Fibroblast of skin of left quadriceps (primary cell): ENCODE measurements around the gene PFKM.
"Not testable (repeated sequence)": the region's sequence is repeated elsewhere in the genome, so short reads cannot be mapped to it uniquely, and the experiment has no call there.

Experiments
- DNase-seq, 2 experiments: peaks; one replicate each; pipeline ENCODE4 v3.0.0-alpha.2; 2013; ENCODE audit warnings: low read depth in 2 of 2

The PFKM gene

GRCh38 chr12:48111312-48111693, 7.9 kb upstream of the PFKM start:
- not testable (repeated sequence) for DNase-seq

- DNase-seq, result no peak
These were observed 3.2 kb upstream of the PFKM start for GRCh38 chr12:48115957-48116356.

- no peak for DNase-seq
These were observed 786 bp upstream of the PFKM start for GRCh38 chr12:48118284-48118871.

GRCh38 chr12:48119834-48120195, 651 bp downstream of the PFKM start:
- DNase-seq, result no peak

GRCh38 chr12:48121522-48121921, 2.4 kb downstream of the PFKM start:
- DNase-seq, result no peak

DNA sequence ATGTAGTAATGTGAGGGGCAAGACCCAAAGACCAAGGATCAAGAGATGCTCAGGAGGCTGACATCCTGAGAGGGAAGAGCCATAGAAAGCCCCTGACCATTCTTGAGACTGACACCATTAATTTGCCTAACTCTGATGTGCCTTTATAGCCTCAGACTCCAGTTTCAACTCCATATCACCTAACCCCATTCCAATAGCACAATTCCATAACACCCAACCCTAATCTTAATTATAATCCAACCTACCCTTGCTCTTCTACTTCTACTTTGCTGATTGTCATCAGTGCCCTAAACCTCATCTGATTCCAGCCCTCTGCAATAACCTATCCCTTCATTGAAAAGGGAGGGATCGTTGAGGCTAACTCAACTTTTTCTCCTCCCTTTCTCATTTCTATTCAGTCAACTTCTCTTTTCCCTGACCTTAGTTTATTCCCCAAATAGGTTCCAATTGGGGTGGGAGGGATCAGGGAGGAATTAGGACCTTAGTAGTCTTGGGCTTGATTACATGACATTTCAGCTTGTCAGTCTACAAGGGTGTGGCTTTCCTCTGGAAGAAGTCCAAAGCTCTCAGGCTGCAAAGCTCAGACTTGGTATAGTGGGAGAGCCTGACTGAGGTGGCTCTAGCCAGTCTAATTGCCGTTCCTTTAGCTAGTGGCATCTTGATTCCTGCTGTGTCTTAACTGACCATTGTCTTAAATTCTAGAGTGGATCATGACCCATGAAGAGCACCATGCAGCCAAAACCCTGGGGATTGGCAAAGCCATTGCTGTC, 3.1 kb downstream of the PFKM start:
- no peak for DNase-seq

DNA sequence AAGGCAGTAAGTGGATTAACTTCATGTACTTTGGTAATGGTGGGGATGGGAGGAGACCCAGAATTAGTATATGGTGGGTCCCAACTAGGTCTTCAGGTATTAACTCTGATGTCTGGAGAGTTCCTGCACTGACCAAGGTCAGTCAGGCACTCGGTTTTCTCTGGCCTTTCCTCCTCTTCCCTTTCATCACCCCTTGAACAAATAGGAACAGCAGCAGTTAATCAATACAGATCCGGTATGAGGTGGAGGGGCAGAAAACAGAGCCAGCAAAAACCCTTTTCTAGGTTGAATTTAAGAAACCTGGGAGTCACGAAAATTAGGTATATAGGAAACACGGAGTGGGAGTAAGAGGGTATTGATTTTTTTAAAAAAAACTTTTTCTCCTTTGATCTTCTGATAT, 4.0 kb downstream of the PFKM start:
- no peak for DNase-seq

- DNase-seq, result not testable (repeated sequence)
These were observed 6.4 kb downstream of the PFKM start for GRCh38 chr12:48125542-48125941.

- no peak for DNase-seq
These were observed 6.8 kb downstream of the PFKM start for GRCh38 chr12:48125985-48126384.

DNA sequence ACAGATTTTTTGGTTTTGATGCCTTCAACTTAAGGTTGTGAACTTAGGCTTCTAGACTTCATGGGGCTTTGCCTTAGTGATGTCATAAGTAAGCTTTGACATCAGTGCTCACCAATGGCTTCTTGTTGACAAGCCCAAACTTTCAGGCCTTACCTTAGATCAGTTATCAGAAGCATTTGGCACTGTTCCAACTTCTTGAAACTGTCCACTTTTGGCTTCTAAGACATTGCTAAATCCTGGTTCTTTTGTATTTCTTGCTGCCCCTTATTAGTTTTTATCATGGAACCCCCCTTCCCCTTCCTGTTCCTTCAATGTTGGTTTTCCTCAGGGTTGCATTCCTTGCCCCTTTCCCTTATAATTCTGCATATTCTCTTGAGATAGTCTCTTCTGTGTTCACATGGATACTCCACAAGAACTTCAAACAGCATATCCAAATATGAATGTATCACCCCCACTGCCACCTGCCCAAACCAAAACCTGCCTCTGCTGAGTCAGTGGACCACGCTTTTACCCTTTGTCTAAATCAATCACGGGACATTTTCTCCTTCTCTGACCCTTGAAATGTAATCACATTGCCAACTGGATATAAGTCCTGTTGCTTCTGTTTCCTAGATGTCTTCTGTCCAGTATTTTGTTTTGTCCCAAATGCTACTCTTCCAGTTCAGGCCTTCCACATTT, 7.9 kb downstream of the PFKM start:
- DNase-seq, result no peak

- no peak for DNase-seq
These were observed 9.6 kb downstream of the PFKM start for GRCh38 chr12:48128800-48129199.

GRCh38 chr12:48129376-48129775, 10.2 kb downstream of the PFKM start:
- DNase-seq, result no peak

DNA sequence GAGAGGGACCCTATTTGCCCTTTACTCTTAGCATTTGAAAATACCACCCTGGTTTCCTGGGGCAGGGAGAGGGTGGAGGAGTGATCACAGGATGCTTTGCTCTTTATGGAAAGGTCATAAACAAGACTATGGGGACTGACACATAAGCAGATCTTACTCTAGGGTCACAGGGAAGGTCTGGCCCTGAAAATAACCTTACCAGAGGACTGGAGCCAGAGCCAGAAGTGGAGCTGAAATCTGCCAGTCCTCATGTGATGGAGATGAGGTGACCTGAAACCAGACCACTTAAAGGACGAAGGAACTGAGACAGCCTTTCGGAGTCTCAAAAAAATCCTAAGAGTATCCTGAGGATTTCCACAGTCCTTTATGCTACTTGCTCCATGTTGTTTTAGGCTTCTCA, 12.4 kb downstream of the PFKM start:
- DNase-seq, result no peak

- DNase-seq, result no peak
These were observed 13.7 kb downstream of the PFKM start for GRCh38 chr12:48132826-48133225.

GRCh38 chr12:48135027-48135426, 15.9 kb downstream of the PFKM start:
- no peak for DNase-seq

DNA sequence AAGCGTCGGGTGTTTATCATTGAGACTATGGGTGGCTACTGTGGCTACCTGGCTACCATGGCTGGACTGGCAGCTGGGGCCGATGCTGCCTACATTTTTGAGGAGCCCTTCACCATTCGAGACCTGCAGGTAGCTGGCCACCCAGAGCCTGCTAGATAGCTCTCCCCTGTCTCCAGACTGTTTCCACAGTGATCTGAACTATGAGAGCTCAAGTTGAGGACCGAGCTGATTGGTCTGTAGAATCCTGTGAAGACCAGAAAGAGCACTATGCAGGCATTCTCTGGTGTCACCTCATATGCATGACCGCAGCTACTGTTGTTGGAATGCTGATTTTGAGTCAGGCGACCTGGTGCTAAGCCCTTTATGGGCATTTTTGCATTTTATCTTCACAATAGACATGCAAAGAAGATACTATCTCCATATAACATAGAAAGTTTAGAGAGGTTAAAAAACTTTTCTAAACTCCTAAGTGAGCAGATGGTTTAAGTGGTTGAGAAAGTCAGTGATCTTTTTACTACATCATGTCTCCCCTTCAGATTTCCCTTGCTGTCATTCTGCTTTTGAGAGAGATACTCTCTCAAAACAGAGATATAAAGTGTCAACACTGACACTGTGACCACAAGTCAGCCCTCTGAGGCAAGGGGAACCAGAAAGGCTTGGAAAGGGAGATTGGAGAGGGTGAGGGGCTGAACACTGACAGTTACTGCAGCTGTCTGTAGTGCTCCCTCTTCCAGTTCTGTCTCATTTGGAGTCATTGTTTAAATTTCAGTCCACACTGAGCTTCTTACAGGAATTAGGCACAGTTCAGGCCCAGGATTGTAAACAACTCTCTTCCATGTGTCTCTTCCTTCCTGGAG, 23.9 kb downstream of the PFKM start:
- no peak for DNase-seq

DNA sequence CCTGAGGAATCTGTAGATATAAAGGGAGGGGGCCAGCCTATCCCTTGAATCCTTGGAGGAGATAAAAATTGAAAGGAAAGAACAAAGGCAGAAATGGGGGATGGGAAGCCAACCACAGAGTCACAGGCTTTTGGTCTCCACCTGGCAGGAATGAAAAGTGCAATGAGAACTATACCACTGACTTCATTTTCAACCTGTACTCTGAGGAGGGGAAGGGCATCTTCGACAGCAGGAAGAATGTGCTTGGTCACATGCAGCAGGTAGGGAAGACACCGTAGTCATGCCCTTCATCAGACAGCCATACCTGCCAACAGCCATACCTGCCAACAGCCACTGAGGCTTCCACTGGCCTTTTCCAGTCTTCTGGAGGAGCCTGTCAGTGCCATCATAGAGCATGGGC, 24.7 kb downstream of the PFKM start:
- DNase-seq, result no peak

GRCh38 chr12:48145981-48146380, 26.8 kb downstream of the PFKM start:
- no peak for DNase-seq

- DNase-seq, result no peak
These were observed 32.1 kb downstream of the PFKM start for GRCh38 chr12:48151103-48151771.

GRCh38 chr12:48155786-48156185, 36.6 kb downstream of the PFKM start:
- DNase-seq, result not testable (repeated sequence)

GRCh38 chr12:48156652-48157017, 37.5 kb downstream of the PFKM start:
- no peak for DNase-seq
